Activated CD4-positive, CD25-positive, alpha-beta regulatory T cell treated with anti-CD3 and anti-CD28 coated beads, Interleukin-2, amount 50 U/mL, for 24 hours (primary cell): ENCODE measurements around the gene GATAD2B.
"Not testable (repeated sequence)": the region's sequence is repeated elsewhere in the genome, so short reads cannot be mapped to it uniquely, and the experiment has no call there.

Experiments
- ATAC-seq, 2 donors: fragments of 150-1000 bp; cut with Tn5 transposase; one replicate each; pipeline ENCODE4 v1.10.0; 2021; ENCODE audit warnings: mild to moderate bottlenecking in 1 of 2, moderate library complexity in 1 of 2

GATAD2B gene

DNA sequence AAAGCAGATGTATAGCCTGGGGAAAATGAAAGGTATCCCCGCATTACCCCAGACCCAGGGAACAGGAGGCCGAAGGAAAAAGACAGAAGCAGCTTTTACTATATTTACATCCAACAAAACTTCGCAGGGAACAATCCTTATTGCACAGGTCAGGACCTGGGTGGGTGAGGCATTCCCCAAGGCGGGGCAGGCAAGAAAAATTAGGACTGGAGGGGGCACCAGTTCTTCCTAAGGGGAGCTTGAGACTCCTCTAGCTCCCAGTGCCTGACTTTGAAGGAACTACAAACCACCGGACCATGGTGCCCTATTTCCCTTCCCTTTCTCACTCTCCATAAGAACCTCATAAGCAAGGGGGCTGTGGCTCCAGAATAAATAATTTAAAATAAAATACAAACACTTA lies 6.7 kb upstream of the GATAD2B start:
- no peak for ATAC-seq

DNA sequence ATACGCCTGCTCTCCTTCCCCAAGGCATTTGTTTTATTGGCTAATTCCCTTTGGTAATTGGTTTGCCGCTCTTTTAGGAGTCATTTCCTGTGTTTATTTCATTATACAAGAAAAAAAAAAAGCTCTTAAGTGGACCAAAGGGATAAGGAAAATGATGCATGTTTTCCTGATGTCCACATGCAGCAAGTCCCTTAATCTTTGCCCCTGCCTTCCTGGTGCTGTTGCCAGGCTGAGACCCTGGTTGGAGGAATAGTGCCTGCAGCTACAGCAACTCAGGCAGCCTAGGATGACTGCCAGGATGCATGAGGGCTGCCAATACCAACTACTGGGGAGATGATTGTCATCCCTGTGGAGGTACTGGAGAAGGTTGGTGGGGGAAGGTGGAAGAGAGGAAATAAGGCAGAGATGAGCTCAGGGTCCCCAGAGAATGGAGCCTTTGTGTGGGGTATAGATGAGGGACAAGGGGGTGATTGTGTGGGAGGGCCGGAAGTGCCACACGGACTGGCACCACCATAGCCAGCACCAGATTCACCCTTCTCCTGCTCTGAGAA lies 6.1 kb upstream of the GATAD2B start:
- no peak for ATAC-seq

DNA sequence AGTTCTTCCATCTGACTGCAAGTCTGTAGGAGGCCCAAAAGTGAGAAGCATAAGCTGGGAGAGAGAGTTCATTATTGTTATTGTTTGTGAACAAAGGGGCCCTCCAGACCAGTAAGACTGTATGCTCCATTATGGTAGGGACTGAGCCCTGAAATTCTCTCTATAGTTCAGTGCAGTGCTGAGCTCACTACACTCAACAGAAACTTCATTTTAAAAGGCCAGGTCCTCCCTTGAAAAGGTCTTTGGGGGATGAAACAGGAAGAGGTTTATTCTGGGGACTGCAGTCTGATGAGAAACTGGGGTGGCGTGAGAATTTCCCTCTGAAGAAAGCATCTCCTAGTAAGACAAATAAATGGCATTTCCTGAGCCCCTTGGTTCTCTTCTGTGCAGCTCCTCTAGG lies 5.5 kb upstream of the GATAD2B start:
- ATAC-seq: no peak

DNA sequence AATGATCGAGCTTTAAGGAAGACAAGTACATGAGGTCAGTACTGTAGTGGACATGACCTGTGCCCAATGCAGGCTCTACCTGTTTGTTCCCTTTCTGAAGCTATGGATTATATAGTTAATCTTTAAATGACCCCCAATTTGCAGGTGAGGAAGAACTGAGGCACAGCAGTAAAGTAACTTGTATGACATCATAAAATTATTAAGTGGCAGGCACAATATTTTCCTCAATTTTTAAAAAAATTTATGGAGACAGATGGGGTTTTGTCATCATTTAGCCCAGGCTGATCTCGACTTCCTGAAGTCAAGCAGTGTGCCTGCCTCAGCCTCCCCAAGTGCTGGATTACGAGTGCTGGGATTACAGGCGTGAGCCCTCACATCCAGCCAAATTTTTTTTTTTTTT lies 3.6 kb upstream of the GATAD2B start:
- ATAC-seq: no peak

DNA sequence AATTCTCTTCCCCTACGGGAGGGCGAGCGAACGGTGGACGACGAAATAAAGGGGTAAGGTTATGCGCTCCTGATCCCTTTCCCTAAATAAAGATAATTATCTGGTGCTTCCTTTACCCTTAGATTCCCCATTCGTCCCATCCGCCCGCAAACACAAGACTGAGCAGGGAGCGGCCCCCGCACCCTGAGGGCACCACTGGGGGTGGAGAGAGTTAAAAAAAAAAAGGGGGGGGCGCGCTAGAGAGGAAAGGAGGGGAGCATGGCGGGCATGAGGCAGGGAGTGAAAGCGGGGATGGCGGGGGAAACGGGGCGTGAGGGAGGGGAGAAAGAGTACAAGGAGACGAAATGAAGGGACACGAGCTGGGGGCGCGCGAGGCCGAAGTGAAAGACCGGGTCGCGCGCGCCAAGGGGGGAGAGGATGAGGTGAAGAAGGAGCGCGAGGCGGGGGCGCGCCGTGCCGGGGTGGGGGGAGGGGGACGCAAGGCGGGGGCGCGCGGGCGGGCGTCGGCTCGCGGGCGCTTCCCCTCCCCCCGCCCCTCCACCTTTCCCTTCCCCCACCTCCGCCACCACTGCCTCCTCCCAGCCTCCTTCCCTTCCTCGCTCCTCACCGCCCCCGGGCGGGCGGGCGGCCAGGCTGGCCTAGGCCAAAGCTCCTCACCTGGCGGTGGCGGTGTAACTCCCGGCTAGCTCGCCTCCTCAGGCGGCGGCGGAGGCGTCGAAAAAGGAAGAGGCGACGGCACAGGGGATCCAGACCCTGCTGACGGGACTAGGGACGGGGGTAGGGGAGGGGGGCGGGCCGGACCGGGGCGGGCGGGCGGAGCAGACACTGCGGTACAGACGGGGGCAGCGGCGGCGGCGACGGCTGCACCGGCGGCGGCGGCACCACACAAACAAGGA lies 448 bp downstream of the GATAD2B start:
- peak; percentile 6 to 19 for ATAC-seq

DNA sequence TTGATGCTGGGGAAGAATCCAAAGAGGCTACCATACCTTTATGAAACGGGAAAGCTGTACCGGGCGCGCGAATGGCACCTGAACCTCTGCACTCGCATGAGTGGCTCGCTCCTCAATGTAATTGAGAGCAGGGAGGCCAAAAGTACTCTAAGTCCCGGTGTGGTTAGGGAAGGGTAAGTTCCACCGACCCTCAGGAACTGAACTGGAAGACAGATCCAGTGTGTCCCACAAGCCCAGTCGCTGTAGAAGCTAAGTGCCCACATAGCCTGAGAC lies 1.0 kb downstream of the GATAD2B start:
- ATAC-seq: no peak

DNA sequence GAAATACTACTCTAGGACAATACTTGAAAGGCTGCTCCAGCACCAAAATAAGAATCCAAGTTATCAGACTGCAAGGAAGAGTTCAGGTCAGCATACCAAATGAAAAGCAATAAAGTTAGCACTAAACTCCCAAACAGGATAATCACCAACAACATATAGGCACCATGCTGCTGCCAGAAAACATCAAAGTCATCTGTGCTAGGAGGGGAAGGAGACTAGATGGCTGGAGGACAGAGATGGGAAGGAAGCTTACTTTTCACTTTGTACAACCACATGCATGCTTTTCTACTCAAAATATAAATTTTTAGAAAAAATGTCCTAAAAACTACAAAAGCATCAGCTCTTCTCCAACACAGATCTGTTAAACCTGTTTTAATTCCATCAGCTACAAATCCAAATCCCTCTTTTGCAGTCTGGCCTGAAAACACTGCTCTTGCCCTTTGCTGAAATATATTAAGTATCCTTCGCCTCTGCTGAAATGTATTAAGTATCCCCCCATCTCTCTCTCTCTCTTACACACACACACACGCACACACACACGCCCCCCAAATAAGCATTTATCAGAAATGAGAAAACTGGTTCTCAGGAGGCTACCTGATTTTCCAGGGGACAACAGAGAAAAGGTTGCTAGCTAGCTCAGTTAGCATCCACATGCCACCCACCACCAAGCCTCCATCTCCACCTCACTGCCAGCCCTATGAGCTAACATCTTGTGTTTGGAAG lies 1.5 kb downstream of the GATAD2B start:
- no peak for ATAC-seq

DNA sequence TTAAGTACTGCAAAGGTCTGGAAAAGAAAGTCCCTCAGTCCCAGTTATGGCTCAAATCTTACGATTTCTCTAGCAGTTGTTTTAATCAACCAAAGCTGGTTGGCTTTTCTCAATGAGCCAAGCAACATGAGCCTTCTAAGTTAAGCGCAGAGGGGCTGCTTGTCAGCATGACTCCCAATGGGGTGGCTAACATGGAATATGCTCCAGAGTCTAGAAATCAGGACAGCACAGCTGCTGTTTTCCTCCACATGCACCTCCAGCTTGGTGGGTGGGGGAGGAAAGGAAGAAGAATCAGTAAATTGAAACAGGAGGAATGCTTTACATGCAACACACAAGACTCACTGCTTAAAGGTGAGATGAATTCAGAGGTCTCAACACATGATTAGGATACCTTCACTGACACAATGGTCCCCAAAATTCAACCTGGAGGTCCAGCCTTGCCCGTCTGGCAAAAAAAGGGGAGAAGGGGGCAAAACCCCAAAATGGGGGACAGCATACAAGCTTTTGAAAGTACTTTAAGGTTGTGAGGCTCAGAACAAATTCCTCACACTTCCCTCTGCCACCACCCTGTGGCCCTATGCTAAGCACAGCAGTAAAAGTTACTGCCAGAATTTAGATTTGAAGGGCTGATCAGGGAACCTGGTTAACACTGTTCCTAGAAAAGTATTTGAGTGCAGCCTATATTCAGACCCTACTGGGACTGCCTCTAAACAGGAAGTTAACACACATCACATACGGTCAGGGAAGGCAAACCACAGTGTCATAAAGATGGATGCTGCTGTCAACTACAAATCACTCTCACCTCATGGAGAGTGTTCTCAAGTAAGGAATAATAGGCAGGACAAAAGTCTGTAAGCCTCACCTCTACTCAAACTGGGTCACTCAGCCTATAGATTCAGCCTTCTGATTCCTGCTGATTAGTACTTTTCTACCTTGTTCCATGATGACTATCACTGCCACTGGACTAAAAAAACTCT lies 2.6 kb downstream of the GATAD2B start:
- ATAC-seq: no peak

DNA sequence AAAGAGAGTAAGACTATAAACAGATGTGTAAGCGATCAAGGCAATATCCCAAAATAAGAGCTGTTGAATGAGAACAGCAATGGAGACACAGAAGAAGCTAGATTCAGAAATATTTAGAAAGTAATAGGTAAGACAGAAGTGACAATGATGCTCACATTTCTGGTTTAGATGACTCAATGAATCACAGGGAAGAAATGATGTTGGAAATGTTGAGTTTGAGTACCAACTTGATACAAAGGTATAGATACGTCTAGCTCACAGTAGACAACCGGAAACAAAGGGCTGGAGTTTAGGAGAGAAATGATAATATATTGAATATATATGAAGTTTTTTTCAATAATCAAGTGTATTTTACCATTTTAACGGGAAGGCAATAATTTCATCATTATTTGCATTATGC lies 6.5 kb downstream of the GATAD2B start:
- ATAC-seq: peak; percentile 36 to 49

DNA sequence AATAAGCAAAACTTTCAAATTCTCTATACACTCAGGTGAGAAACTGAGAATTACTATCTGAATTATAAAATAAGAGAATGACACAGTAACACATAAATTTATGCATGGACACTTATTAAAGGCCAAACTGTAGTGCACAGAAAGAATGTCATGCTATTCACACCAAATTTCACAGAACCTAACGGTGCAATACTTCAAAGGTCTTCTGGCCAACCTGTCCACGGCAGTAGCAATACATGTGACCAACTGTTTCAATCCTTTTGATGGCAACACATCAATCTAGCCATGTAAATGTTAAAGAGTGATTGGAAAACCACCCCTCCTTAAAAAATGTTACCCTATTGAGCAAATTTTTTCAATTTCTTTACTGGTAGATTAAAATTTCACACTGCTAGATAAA lies 10.4 kb downstream of the GATAD2B start:
- no peak for ATAC-seq

DNA sequence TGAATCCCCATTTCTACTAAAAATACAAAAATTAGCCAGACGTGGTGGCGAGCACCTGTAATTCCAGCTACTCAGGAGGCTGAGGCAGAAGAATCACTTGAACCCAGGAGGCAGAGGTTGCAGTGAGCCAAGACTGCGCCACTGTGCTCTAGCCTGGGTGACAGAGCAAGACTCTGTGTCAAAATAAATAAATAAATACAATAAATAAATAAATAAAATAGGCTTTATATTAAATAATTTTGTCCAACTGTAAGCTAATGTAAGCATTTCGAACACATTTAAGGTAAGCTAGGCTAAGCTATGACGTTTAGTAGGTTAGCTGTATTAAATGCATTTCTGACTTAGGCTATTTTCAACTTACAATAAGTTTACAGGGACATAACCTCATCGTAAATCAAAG lies 12.2 kb downstream of the GATAD2B start:
- not testable (repeated sequence) for ATAC-seq

DNA sequence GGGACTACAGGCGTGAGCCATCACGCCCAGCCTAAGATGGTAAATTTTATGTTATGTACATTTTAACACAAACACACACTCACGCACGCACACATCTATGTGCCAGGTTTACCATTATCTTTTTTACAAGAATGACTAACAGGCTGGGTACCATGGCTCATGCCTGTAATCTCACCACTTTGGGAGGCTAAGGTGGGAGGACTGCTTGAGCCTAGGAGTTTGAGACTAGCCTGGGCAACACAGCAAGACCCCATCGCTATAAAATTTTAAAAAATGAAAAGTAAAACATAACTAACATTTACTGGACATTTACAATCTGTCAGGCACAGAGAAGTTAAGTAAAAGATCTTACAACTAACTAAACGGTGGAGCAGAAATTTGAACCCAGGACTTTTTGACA lies 14.7 kb downstream of the GATAD2B start:
- no peak for ATAC-seq

DNA sequence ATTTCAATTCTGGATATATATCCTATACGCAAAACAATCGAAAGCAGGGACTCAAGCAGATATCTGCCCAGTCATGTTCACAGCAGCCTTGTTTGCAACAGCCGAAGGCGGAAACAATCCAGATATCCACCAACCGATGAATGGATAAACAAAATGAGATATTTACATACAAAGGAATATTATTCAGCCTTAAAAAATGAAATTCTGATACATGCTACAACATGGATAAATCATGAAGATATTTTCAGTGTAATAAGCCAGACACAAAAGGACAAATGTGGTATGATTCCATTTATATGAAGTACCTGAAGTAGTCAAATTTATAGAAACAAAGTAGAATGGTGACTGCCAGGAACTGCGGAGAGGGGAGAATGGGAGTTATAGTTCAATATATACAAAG lies 15.6 kb downstream of the GATAD2B start:
- ATAC-seq: no peak

DNA sequence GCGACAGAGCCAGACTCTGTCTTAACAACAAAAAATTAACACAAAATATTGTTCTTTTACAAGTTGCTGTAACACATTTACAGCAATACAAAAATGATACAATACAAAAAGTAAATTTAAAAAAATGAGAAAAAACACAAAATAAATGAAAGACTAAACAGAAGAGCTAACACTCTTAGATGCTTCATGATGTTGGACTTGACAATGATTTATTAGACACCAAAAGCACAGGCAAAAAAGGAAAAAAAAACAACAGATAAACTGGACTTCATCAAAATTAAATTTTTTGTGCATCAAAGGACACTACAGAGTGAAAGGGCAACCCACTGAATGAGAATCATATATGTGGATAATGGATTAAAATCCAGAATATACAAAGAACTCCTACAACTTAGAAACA lies 16.4 kb downstream of the GATAD2B start:
- no peak for ATAC-seq

DNA sequence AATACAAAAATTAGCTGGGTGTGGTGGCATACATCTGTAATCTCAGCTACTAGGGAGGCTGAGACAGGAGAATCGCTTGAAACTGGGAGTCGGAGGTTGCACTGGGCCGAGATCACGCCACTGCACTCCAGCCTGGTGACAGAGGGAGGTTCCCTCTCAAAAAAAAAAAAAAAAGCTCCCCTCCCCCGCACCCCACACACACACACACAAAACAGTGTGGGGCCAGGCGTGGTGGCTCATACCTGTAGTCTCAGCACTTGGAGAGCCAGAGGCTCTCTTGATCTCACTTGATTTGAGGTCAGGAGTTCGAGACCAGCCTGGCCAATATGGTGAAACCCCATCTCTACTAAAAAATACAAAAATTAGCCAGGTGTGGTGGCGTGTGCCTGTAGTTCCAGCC lies 16.9 kb downstream of the GATAD2B start:
- not testable (repeated sequence) for ATAC-seq

DNA sequence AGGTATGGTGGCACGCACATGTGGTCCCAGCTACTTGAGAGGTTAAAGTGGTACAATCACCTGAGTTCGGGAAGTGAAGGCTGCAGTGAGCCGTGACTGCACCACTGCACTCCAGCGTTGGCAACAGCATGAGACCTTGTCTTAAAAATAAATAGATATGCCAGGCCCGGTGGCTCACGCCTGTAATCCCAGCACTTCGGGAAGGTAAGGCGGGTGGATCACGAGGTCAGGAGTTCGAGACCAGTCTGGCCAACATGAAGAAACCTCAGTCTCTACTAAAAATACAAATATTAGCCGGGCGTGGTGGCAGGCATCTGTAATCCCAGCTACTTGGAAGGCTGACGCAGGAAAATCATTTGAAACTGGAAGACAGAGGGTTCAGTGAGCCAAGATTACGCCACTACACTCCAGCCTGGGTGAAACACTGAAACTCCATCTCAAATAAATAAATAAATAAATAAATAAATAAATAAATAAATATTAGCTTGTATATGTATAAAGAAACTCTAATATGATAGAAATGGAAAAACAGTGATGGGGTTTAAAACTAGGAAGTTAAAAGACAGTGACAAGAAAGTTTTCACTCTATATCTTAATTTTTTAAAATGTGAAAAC lies 18.8 kb downstream of the GATAD2B start:
- no peak for ATAC-seq

DNA sequence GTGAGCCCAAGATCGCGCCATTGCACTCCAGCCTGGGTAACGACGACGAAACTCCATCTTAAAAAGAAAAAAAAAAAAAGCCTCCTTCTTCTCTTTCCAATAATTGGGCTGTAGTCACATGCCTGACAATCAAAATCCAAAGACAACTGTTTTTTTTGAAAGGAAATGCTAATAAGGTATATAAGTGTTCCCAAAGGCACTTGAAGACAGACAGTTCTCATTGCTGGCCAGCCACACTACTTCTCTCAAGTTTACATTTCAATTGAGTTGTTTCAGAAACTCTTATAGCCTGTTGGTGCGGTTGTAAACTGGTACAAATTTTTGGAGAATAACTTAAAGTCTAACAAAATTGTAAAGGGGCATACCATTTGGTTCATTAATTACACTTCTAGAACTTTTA lies 23.3 kb downstream of the GATAD2B start:
- no peak for ATAC-seq

DNA sequence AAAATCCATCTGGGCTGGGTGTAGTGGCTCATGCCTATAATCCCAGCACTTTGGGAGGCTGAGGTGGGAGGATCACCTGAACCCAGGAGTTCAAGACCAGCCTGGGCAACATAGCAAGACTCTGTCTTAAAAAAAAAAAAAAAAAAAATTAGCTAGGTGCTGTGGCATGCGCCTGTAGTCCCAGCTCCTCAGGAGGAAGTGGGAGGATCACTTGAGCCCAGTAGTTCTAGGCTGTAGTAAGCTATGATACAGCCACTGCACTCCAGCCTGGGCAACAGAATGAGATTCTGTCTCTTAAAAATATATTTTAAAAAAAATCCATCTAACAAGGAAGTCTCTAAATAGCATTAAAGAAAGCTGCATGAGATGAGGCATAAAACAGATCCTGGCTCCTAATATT lies 26.9 kb downstream of the GATAD2B start:
- ATAC-seq: not testable (repeated sequence)

DNA sequence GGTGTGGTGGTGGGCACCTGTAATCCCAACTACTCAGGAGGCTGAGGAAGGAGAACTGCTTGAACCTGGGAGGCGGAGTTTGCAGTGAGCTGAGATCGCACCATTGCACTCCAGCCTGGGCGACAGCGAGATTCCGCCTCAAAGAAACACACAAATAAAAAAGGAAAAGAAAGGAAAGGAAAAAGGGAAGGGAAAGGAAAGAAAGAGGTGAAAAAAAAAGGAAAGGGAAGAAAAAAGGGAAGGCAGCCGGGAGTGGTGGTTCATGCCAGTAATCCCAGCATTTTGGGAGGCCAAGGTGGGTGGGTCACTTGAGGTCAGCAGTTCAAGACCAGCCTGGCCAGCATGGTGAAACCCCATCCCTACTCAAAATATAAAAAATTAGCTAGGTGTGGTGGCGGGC lies 31.7 kb downstream of the GATAD2B start:
- not testable (repeated sequence) for ATAC-seq

DNA sequence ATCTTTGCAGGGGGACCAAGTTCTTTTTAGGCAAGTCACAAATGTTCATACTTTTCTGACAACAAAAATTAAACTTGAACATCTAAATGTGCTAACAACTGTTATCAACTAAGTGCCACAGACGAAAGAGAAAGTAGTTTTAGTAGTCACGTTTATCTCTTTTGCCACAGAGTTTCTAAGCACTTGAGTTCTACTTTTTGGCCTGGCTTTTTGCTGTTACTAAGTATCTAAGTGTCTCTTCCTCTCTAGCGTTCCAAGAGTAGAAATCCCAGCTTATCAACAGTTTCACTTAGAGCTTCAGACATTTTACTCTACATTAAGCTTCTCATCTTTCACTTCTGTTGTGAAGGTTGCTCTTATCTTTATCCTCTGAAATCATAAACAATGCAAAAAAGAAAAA lies 34.2 kb downstream of the GATAD2B start:
- peak in 1 of 2 donors; percentile 32 for ATAC-seq

DNA sequence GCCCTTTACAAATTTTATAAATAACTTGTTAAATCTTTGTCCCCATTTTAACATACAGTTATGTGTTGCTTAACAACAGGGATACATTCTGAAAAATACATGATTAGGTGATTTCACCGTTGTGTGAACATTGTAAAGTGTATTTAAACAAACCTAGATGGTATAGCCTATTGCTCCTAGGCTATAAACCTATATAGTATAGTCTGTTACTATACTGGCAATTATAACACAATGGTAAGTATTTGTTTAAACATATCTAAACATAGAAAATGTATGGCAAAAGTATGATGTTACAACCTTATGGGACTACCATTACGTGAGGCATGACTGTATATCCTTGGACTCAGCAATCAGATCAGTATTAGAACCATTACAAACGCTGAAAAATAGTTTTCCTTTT lies 36.6 kb downstream of the GATAD2B start:
- no peak for ATAC-seq

DNA sequence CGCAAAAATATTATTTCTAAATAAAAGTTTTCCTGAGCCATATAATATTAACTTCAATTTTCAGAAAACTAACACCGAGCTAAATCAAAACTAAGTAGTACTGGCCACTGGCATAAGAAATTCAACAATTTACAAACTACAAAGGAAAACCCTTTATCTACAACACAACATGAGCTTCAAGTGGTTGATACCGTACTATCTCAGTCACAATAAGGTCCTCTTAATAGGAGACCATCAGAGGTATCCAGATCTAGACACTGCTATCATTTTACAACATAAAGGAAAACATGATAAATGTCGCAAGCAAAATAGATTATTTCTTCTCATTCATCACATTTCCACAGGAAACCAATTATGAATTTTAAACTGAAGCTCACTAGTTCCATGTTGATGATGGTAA lies 39.5 kb downstream of the GATAD2B start:
- no peak for ATAC-seq
